IMR-90 (cell line): Measurements from ENCODE around the gene ADAMTS14. TPM values are rescaled to one million over a fixed set of nuclear protein-coding genes. Genes with fewer than 3 reads are reported as not detected.

Source experiments
- ATAC-seq: fragments of 200-7000 bp; cut with Tn5 transposase; 2 replicates; pipeline ENCODE4 v1.9.1; 2020; ENCODE audit warnings: low read depth, mild to moderate bottlenecking, moderate library complexity
- BruUV-seq: library from RNA; stranded (reverse); fragments of 400-500 nt; replicated peaks from 2 replicates; lab custom pipeline; 2021; lab: Mats Ljungman, UMichigan
- CTCF ChIA-PET: fragments of 300-600 bp; formaldehyde crosslinking; extraction: SDS; loops from one replicate; lab custom pipeline; 2021; ENCODE audit warnings: antibody characterized with exemption; lab: Yijun Ruan, JAX
- POLR2A ChIA-PET: fragments of 300-600 bp; sonication (Branson Sonifier 250); formaldehyde crosslinking; loops from one replicate; lab custom pipeline; 2022; ENCODE audit warnings: antibody characterized with exemption; ENCODE audit not compliant: unreplicated experiment; lab: Charles Lee
- DNase-seq: peaks from one replicate; pipeline ENCODE4 v3.0.0; 2013
- H2AFZ ChIP-seq: replicated peaks from 2 replicates; pipeline ENCODE3; 2013; ENCODE audit warnings: low read length, mild to moderate bottlenecking; ENCODE audit not compliant: poor library complexity
- H2AK5ac ChIP-seq: 2 replicates; pipeline ENCODE4 v1.6.1; 2013; ENCODE audit warnings: low read depth, low read length, inconsistent platforms
- H2AK9ac ChIP-seq: replicated peaks from 2 replicates; pipeline ENCODE3; 2013; ENCODE audit warnings: mild to moderate bottlenecking, low read depth, low read length, moderate library complexity; ENCODE audit not compliant: poor library complexity
- H2BK120ac ChIP-seq: 2 replicates; pipeline ENCODE4 v1.6.1; 2013; ENCODE audit warnings: low read depth, low read length, inconsistent platforms
- H2BK15ac ChIP-seq: 3 replicates; pipeline ENCODE4 v1.6.1; 2013; ENCODE audit warnings: low read depth, low read length, inconsistent platforms
- H2BK20ac ChIP-seq: 2 replicates; pipeline ENCODE4 v1.6.1; 2013; ENCODE audit warnings: low read depth, mild to moderate bottlenecking, inconsistent platforms, low read length, moderate library complexity
- H2BK5ac ChIP-seq: 2 replicates; pipeline ENCODE4 v1.6.1; 2013; ENCODE audit warnings: mild to moderate bottlenecking, low read depth, low read length, inconsistent platforms; ENCODE audit not compliant: poor library complexity, severe bottlenecking
- H3K14ac ChIP-seq: replicated peaks from 2 replicates; pipeline ENCODE4 v1.6.1; 2013; ENCODE audit warnings: low read depth, low read length, inconsistent platforms
- H3K18ac ChIP-seq: 2 replicates; pipeline ENCODE4 v1.6.1; 2013; ENCODE audit warnings: low read depth, low read length, control low read depth
- H3K23ac ChIP-seq: 2 replicates; pipeline ENCODE4 v1.6.1; 2013; ENCODE audit warnings: low read depth, low read length, inconsistent platforms
- H3K27ac ChIP-seq: 2 replicates; pipeline ENCODE4 v1.5.1; 2013; ENCODE audit warnings: mild to moderate bottlenecking, control low read depth, low read length; ENCODE audit not compliant: insufficient read depth
- H3K27me3 ChIP-seq: 2 replicates; pipeline ENCODE4 v1.6.1; 2013; ENCODE audit warnings: low read length; ENCODE audit not compliant: control insufficient read depth, insufficient read depth
- H3K36me3 ChIP-seq: 2 replicates; pipeline ENCODE4 v1.6.1; 2013; ENCODE audit warnings: low read length, mixed read lengths; ENCODE audit not compliant: control insufficient read depth, insufficient read depth
- H3K4ac ChIP-seq: 2 replicates; pipeline ENCODE4 v1.6.1; 2013; ENCODE audit warnings: low read depth, low read length, inconsistent platforms
- H3K4me1 ChIP-seq: 2 replicates; pipeline ENCODE4 v1.6.1; 2013; ENCODE audit warnings: low read length, mixed read lengths; ENCODE audit not compliant: control insufficient read depth, insufficient read depth
- H3K4me2 ChIP-seq: 2 replicates; pipeline ENCODE4 v1.6.1; 2013; ENCODE audit warnings: low read depth, mild to moderate bottlenecking, control low read depth, low read length, moderate library complexity
- H3K4me3 ChIP-seq: 2 replicates; pipeline ENCODE4 v1.5.1; 2013; ENCODE audit warnings: low read depth, mild to moderate bottlenecking, control low read depth, low read length, moderate library complexity; ENCODE audit not compliant: insufficient read depth
- H3K56ac ChIP-seq: 2 replicates; pipeline ENCODE4 v1.6.1; 2013; ENCODE audit warnings: low read length, inconsistent platforms; ENCODE audit not compliant: insufficient read depth; ENCODE audit errors: extremely low read depth
- H3K79me1 ChIP-seq, 2 experiments: 2 replicates each; pipeline ENCODE4 v1.6.1; 2013; ENCODE audit warnings: low read length in 2 of 2, inconsistent platforms in 1 of 2, low read depth in 1 of 2
- H3K9ac ChIP-seq: 2 replicates; pipeline ENCODE4 v1.6.1; 2013; ENCODE audit warnings: low read depth, low read length, control low read depth
- H3K9me1 ChIP-seq: 2 replicates; pipeline ENCODE4 v1.6.1; 2013; ENCODE audit warnings: low read length, inconsistent platforms; ENCODE audit not compliant: insufficient read depth
- H3K9me3 ChIP-seq: 2 replicates; pipeline ENCODE4 v1.6.1; 2013; ENCODE audit warnings: low read length; ENCODE audit not compliant: control insufficient read depth, insufficient read depth
- H4K20me1 ChIP-seq: 2 replicates; pipeline ENCODE4 v1.6.1; 2013; ENCODE audit warnings: low read length, inconsistent platforms; ENCODE audit not compliant: insufficient read depth
- H4K5ac ChIP-seq: 2 replicates; pipeline ENCODE4 v1.6.1; 2013; ENCODE audit warnings: mild to moderate bottlenecking, low read depth, low read length, control low read depth
- H4K8ac ChIP-seq, 2 experiments: 2 replicates each; pipeline ENCODE4 v1.6.1; 2013; ENCODE audit warnings: low read depth in 2 of 2, low read length in 2 of 2, control low read depth in 1 of 2, inconsistent platforms in 1 of 2
- H4K91ac ChIP-seq: 2 replicates; pipeline ENCODE4 v1.6.1; 2013; ENCODE audit warnings: low read depth, low read length, inconsistent platforms; ENCODE audit not compliant: insufficient read depth
- CEBPB ChIP-seq: IDR thresholded peaks from 2 replicates; pipeline ENCODE4 v1.6.1; 2012; ENCODE audit warnings: low read depth, low read length, improper control_type of control experiment
- FOS ChIP-seq: fragments of 150-350 bp; IDR thresholded peaks from 2 replicates; pipeline ENCODE4 v1.6.1; 2016; ENCODE audit warnings: low read depth, low read length
- MAFK ChIP-seq: IDR thresholded peaks from 2 replicates; pipeline ENCODE4 v1.6.1; 2012; ENCODE audit warnings: low read depth, low read length, improper control_type of control experiment
- MAZ ChIP-seq: IDR thresholded peaks from 2 replicates; pipeline ENCODE4 v1.6.1; 2012; ENCODE audit warnings: low read depth, mild to moderate bottlenecking, low read length, improper control_type of control experiment, moderate library complexity, borderline replicate concordance
- RAD21 ChIP-seq: IDR thresholded peaks from 2 replicates; pipeline ENCODE4 v1.6.1; 2012; ENCODE audit warnings: low read length, improper control_type of control experiment
- SMC3 ChIP-seq: fragments of 150-350 bp; IDR thresholded peaks from 2 replicates; pipeline ENCODE4 v1.6.1; 2016; ENCODE audit warnings: low read depth, mild to moderate bottlenecking, antibody characterized with exemption, low read length, moderate library complexity
- USF2 ChIP-seq: fragments of 150-350 bp; IDR thresholded peaks from 2 replicates; pipeline ENCODE4 v1.6.1; 2017; ENCODE audit warnings: mild to moderate bottlenecking, antibody characterized with exemption, low read length, low read depth
- WGBS, 2 experiments: methylation state at CpG; one replicate each; pipeline versions ENCODE4 v1.1.5 to v1.1.7; 2013; ENCODE audit warnings: missing lambda C conversion rate in 2 of 2; ENCODE audit not compliant: insufficient read length in 1 of 2; ENCODE audit errors: extremely low coverage in 2 of 2; 5-methylcytosine and 5-hydroxymethylcytosine counted together
- dilution Hi-C: fragments of 300-500 bp; cut with HindIII; formaldehyde crosslinking; loops from one replicate; pipeline ENCODE4 v1.14.3; 2018; ENCODE audit warnings: low sequenced_read_pairs; ENCODE audit not compliant: unreplicated experiment
- in situ Hi-C: fragments of 300-500 bp; cut with MboI; formaldehyde crosslinking; loops from 3 replicates; pipeline ENCODE4 v1.14.3; 2019; ENCODE audit warnings: low sequenced_read_pairs, inconsistent platforms, mixed read lengths
- intact Hi-C: fragments of 100-400 bp; cut with micrococcal nuclease; formaldehyde crosslinking; loops from 2 replicates; pipeline ENCODE4 v1.10.0; 2022
- polyA plus RNA-seq, 3 experiments: library from polyadenylated mRNA; depleted of rRNA; stranded (reverse); fragments of >200 nt; gene quantifications; 2 replicates each; pipeline ENCODE4 v1.2.3, GENCODE V29; 2012; ENCODE audit warnings: low replicate concordance in 1 of 3
- total RNA-seq: library from RNA; depleted of rRNA; stranded (reverse); fragments of >200 nt; gene quantifications from 2 replicates; pipeline ENCODE4 v1.2.3, GENCODE V29; 2012
- TF ChIP-seq, protein P1 (sequence below): conservative IDR thresholded peaks from 2 replicates; pipeline ENCODE4 v1.5.1; 2012; ENCODE audit warnings: mild to moderate bottlenecking, low read depth, low read length, improper control_type of control experiment

The ADAMTS14 gene
- total and polyA plus RNA-seq, 2 of the 4 experiments (the other 2 are of a cell fraction) = under 0.01 to 0.31 TPM

GRCh38 chr10:70805619-70806215 lies 133.4 kb downstream of the ADAMTS14 start:
- Histone ChIP-seq H2BK5ac (no peak overlapping the region), H3K4me1 (no peaks in the 10 kb centered on the region), H2BK120ac (no peak overlapping the region), H3K36me3 (no peaks in the 10 kb centered on the region), H3K79me1 (no peaks in the 10 kb centered on the region), H2AK5ac (no peak overlapping the region), H4K8ac (no peak overlapping the region), H3K9me1 (no peaks in the 10 kb centered on the region), H4K5ac (no peak overlapping the region), H2BK15ac (no peak overlapping the region), H3K4ac (no peak overlapping the region), H3K9ac (no peak overlapping the region), H3K18ac (no peak overlapping the region), H3K23ac (no peak overlapping the region), H3K14ac (no peak overlapping the region), H3K9me3 (no peaks in the 10 kb centered on the region), H3K27ac (no peak overlapping the region), H3K4me3 (no peak overlapping the region), H4K20me1 (no peaks in the 10 kb centered on the region), H2AK9ac (no peak overlapping the region), H4K91ac (no peak overlapping the region), H3K56ac (no peak overlapping the region), H3K4me2 (no peak overlapping the region), H3K27me3 (peaks cover 20% of the 10 kb centered on the region), H2AFZ (no peak overlapping the region), H2BK20ac (no peak overlapping the region)
- POLR2A ChIA-PET = no interaction called here
- in situ Hi-C loops = no loop called here
- intact Hi-C loops = no loop called here
- no peak; the same call in 1 of the 2 replicates for ATAC-seq
- dilution Hi-C loops = no loop called here
- DNase-seq = no peak
- TF ChIP-seq CEBPB (no peak), USF2 (no peak), RAD21 (no peak), SMC3 (no peak), FOS (no peak), MAFK (no peak), MAZ (no peak)
- TF ChIP-seq, protein P1, sequence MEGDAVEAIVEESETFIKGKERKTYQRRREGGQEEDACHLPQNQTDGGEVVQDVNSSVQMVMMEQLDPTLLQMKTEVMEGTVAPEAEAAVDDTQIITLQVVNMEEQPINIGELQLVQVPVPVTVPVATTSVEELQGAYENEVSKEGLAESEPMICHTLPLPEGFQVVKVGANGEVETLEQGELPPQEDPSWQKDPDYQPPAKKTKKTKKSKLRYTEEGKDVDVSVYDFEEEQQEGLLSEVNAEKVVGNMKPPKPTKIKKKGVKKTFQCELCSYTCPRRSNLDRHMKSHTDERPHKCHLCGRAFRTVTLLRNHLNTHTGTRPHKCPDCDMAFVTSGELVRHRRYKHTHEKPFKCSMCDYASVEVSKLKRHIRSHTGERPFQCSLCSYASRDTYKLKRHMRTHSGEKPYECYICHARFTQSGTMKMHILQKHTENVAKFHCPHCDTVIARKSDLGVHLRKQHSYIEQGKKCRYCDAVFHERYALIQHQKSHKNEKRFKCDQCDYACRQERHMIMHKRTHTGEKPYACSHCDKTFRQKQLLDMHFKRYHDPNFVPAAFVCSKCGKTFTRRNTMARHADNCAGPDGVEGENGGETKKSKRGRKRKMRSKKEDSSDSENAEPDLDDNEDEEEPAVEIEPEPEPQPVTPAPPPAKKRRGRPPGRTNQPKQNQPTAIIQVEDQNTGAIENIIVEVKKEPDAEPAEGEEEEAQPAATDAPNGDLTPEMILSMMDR = no peak
- WGBS, 2 experiments = no CpG with 5 or more reads among the region's 3 CpGs
- no TSS peak for BruUV-seq
- CTCF ChIA-PET = interaction anchor here (1.5 kb wide), 1 partner anchor 12 kb away, joined by 4 read pairs; no protein-coding TSS in a partner anchor
